HG03095 (cell line): ENCODE measurements around the gene ENKUR.

Experiments used
- ATAC-seq: cut with Tn5 transposase; IDR thresholded peaks from one replicate; pipeline ENCODE4 v1.9.1; 2021; ENCODE audit warnings: moderate library complexity; ENCODE audit not compliant: unreplicated experiment

Gene ENKUR

GRCh38 chr10:24950439-24950838, 65.5 kb downstream of the ENKUR start:
- ATAC-seq = no peak

GRCh38 chr10:24949616-24950015, 66.3 kb downstream of the ENKUR start:
- ATAC-seq = no peak

GRCh38 chr10:24947304-24948097, 68.5 kb downstream of the ENKUR start:
- peak; percentile 61 for ATAC-seq

GRCh38 chr10:24944512-24945255, 71.3 kb downstream of the ENKUR start:
- ATAC-seq = no peak

GRCh38 chr10:24938525-24938924, 77.4 kb downstream of the ENKUR start:
- no peak for ATAC-seq

- ATAC-seq = no peak
Observed at GRCh38 chr10:24938076-24938475, 77.9 kb downstream of the ENKUR start.

GRCh38 chr10:24935504-24936292, 80.3 kb downstream of the ENKUR start:
- ATAC-seq = no peak
